SIG-M5 (cell line): Measurements from ENCODE around the gene SHFL.

Source experiments
- DNase-seq: peaks from one replicate; lab custom pipeline; 2025; lab: John Stamatoyannopoulos, UW

SHFL gene

GRCh38 chr19:10134040-10134439 is 47.9 kb downstream of the SHFL start:
- no peak for DNase-seq

- DNase-seq, result no peak
Measured at GRCh38 chr19:10135551-10136334, 49.6 kb downstream of the SHFL start.

- DNase-seq, result no peak
Measured at GRCh38 chr19:10136936-10137335, 50.8 kb downstream of the SHFL start.

GRCh38 chr19:10137751-10138682 is 51.9 kb downstream of the SHFL start:
- DNase-seq, result no peak

GRCh38 chr19:10138879-10139795 is 53.0 kb downstream of the SHFL start:
- DNase-seq, result no peak

- DNase-seq, result no peak
Measured at GRCh38 chr19:10139952-10140351, 53.8 kb downstream of the SHFL start.

GRCh38 chr19:10141479-10141878 is 55.4 kb downstream of the SHFL start:
- DNase-seq, result no peak

- no peak for DNase-seq
Measured at GRCh38 chr19:10141973-10142372, 55.9 kb downstream of the SHFL start.
